ENCODE data around the gene EXOC1L.

The EXOC1L gene

DNA sequence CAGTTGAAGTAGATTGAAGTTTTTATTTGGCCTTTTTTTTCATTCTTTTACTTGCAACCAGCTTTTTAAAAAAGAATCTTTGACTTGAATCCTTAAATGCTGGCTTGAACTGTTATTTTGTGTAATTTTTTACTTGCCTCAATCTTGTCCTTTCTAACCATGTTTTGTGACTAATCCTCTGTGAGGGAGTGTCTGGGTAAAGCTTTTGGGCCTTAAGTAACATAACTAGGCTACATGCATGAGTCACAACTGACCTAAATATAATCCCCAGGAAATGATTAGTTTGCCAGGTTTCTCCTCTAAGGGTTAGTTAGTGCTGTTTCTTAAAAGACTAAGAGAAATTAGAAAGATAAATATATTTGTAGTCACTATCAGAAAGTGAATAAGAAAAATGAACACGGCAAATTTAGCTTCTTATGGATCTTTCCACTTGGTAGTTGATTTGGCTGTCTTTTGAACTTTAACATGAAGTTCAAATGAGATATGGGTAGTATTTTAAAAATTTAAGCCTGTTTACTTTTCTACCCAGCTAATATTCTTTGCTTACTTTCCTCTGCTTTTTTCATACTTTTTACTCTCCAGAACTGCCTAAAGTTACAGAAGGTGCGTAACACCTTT, 46.8 kb downstream of the EXOC1L start:
- Histone ChIP-seq H3K4me2 (ENCODE audit: low read length) (no peak overlapping the region), H2AFZ (ENCODE audit: low read depth, low read length) (no peak overlapping the region), H3K4me3 (ENCODE audit: low read length) (no peak overlapping the region), H3K9ac (ENCODE audit: low read length) (no peak overlapping the region), H3K4me1 (ENCODE audit: low read length) (peaks cover 7% of the 10 kb centered on the region), H3K79me2 (ENCODE audit: low read length) (no peaks in the 10 kb centered on the region), H3K27me3 (ENCODE audit: low read depth, low read length) (no peaks in the 10 kb centered on the region), H3K27ac (ENCODE audit: low read length) (no peak overlapping the region), H3K36me3 (replicated peaks; ENCODE audit: low read depth, low read length) (peaks cover 18% of the 10 kb centered on the region), H4K20me1 (ENCODE audit: insufficient read depth, low read length) (no peaks in the 10 kb centered on the region), H3K9me3 (ENCODE audit: insufficient read depth, low read length) (no peaks in the 10 kb centered on the region)
- no peak for TF ChIP-seq CTCF (IDR thresholded peaks at IDR 0.05; ENCODE audit: low read depth, low read length)
- no peak for TF ChIP-seq EZH2phosphoT487 (IDR thresholded peaks at IDR 0.05; ENCODE audit: low read depth)

DNA sequence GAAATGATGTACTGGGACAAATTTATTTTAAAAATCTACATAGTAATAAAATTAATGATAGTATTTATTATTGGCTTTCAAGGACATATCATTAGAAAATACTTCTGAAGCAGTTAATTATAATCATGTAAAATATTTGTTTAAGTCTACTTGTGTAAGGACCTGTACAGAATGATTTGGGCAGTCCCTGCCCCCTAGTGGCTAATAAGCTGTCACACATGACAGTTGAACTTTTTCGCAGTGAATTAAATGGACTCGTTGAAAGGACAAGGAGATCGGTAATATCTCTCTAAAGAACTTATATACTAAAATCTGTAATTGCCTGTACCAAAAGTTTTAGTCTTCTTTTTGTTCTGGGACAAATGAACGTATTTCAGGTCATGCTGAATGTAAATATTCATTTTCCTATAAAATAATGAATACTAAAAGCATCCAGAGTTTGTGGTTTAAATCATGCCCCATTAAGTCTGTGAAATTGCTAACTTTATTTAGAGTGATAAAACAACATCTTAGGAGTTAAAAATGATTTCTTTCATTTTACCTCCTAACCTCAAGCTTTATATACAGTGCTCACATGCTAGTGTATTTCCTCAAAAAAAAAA, 47.5 kb downstream of the EXOC1L start:
- Histone ChIP-seq H3K9ac (ENCODE audit: low read length) (no peak overlapping the region; the same call in 1 of the 2 replicates), H3K36me3 (replicated peaks; ENCODE audit: low read depth, low read length) (peaks cover 21% of the 10 kb centered on the region)

GRCh38 chr4:55868581-55869090, 49.0 kb downstream of the EXOC1L start:
- Histone ChIP-seq H3K9ac (ENCODE audit: low read length) (no peak overlapping the region), H3K36me3 (replicated peaks; ENCODE audit: low read depth, low read length) (peaks cover 26% of the 10 kb centered on the region), H3K4me1 (ENCODE audit: low read length) (peaks cover 7% of the 10 kb centered on the region), H3K79me2 (ENCODE audit: low read length) (no peaks in the 10 kb centered on the region), H3K27me3 (ENCODE audit: low read depth, low read length) (no peaks in the 10 kb centered on the region), H3K9me3 (ENCODE audit: insufficient read depth, low read length) (no peaks in the 10 kb centered on the region), H4K20me1 (ENCODE audit: insufficient read depth, low read length) (no peaks in the 10 kb centered on the region), H2AFZ (ENCODE audit: low read depth, low read length) (no peak overlapping the region), H3K4me2 (ENCODE audit: low read length) (no peak overlapping the region), H3K27ac (ENCODE audit: low read length) (no peak overlapping the region), H3K4me3 (ENCODE audit: low read length) (no peak overlapping the region)
- TF ChIP-seq CTCF (IDR thresholded peaks at IDR 0.05; ENCODE audit: low read depth, low read length), result no peak
- no peak for TF ChIP-seq EZH2phosphoT487 (IDR thresholded peaks at IDR 0.05; ENCODE audit: low read depth)

More for the DNA sequence above, 47.5 kb downstream of the EXOC1L start:
- Histone ChIP-seq H4K20me1 (ENCODE audit: insufficient read depth, low read length) (no peaks in the 10 kb centered on the region), H2AFZ (ENCODE audit: low read depth, low read length) (no peak overlapping the region), H3K27ac (ENCODE audit: low read length) (no peak overlapping the region), H3K4me2 (ENCODE audit: low read length) (peak overlapping the region; percentile 55), H3K9me3 (ENCODE audit: insufficient read depth, low read length) (no peaks in the 10 kb centered on the region), H3K4me3 (ENCODE audit: low read length) (peak overlapping the region; percentile 44), H3K27me3 (ENCODE audit: low read depth, low read length) (no peaks in the 10 kb centered on the region), H3K79me2 (ENCODE audit: low read length) (no peaks in the 10 kb centered on the region), H3K4me1 (ENCODE audit: low read length) (peaks cover 7% of the 10 kb centered on the region)
- TF ChIP-seq EZH2phosphoT487 (IDR thresholded peaks at IDR 0.05; ENCODE audit: low read depth) (no peak), CTCF (IDR thresholded peaks at IDR 0.05; ENCODE audit: low read depth, low read length) (peak; percentile 85)

- H3K27me3 ChIP-seq (ENCODE audit: low read depth, low read length), result no peaks in the 10 kb centered on the region
- no peak for TF ChIP-seq EZH2phosphoT487 (IDR thresholded peaks at IDR 0.05; ENCODE audit: low read depth)
- no peak for TF ChIP-seq CTCF (IDR thresholded peaks at IDR 0.05; ENCODE audit: low read depth, low read length)
- H3K9me3 ChIP-seq (ENCODE audit: insufficient read depth, low read length), result no peaks in the 10 kb centered on the region
- no peak overlapping the region for H2AFZ ChIP-seq (ENCODE audit: low read depth, low read length)
- no peak overlapping the region for H3K4me3 ChIP-seq (ENCODE audit: low read length)
- H3K27ac ChIP-seq (ENCODE audit: low read length), result no peak overlapping the region
- H4K20me1 ChIP-seq (ENCODE audit: insufficient read depth, low read length), result no peaks in the 10 kb centered on the region
- peaks cover 28% of the 10 kb centered on the region for H3K36me3 ChIP-seq (replicated peaks; ENCODE audit: low read depth, low read length)
- H3K79me2 ChIP-seq (ENCODE audit: low read length), result no peaks in the 10 kb centered on the region
- H3K9ac ChIP-seq (ENCODE audit: low read length), result no peak overlapping the region
- H3K4me1 ChIP-seq (ENCODE audit: low read length), result peaks cover 7% of the 10 kb centered on the region
- no peak overlapping the region for H3K4me2 ChIP-seq (ENCODE audit: low read length)
Observed at GRCh38 chr4:55871299-55871800, 51.8 kb downstream of the EXOC1L start.

All from OCI-LY3 (cell line).